HG03139 (cell line): Measurements from ENCODE around the gene TBC1D30.
A peak's percentile ranks its signal among the peaks of the same experiment; 100 is the strongest.
"Not testable (repeated sequence)": the region's sequence is repeated elsewhere in the genome, so short reads cannot be mapped to it uniquely, and the experiment has no call there.

Experiments
- ATAC-seq: cut with Tn5 transposase; IDR thresholded peaks from one replicate; pipeline ENCODE4 v1.9.1; 2021; ENCODE audit not compliant: unreplicated experiment

Gene TBC1D30

DNA sequence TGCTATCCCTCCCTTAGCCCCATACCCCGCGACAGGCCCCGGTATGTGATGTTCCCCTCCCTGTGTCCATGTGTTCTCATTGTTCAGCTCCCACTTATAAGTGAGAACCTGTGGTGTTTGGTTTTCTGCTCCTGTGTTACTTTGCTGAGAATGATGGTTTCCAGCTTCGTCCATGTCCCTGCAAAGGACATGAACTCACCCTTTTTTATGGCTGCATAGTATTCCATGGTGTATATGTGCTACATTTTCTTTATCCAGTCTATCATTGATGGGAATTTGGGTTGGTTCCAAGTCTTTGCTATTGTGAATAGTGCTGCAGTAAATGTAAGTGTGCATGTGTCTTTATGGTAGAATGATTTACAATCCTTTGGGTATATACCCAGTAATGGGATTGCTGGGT is 24.0 kb downstream of the TBC1D30 start:
- ATAC-seq = not testable (repeated sequence)

- ATAC-seq = no peak
These were observed 34.6 kb downstream of the TBC1D30 start for GRCh38 chr12:64858882-64859605.

DNA sequence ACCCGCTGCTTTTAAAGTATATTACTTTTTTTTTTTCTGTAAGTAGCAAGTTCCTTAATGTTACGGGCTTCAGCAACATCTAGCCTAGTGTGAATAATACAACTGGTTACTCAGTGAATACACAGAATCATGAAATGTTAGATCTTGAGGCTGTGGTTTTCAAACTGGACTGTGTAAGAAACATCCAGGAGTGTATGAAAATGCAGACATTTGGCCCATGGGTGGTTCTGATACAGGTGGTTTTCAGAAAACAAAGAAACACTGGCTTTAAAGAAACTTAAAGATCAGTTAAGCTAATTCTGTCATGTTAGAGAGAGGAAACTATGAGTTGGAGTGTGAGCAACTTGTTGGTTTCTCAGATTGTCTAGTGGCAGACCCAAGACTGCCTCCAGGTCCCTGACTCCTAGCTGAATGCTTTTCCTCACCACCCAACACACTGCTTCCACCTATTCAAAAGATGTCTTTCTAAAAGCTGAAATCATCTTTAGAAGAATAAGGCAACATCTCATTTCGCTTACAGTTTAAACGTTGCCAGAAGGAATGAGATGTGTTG is 36.1 kb downstream of the TBC1D30 start:
- no peak for ATAC-seq

DNA sequence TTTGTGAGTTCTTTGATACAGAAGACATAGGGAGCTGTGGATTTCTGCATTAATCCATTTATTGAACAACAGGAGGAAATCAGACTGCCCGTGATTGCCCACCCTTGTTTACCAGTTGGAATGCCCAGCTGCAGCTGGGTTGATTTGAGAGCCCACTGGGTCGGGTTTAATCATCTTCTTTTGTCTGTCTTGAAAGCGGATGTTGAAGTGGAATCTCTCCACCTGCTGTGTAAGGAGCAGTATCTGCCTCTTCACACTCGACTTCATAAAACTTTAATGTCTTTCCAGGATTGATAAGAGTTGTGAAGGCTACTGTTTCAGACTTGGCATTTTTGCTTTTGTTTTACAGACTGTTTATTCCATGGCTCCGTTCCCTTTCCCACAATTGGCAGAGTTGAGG is 39.9 kb downstream of the TBC1D30 start:
- ATAC-seq = no peak

GRCh38 chr12:64875186-64875585 is 50.7 kb downstream of the TBC1D30 start:
- no peak for ATAC-seq

DNA sequence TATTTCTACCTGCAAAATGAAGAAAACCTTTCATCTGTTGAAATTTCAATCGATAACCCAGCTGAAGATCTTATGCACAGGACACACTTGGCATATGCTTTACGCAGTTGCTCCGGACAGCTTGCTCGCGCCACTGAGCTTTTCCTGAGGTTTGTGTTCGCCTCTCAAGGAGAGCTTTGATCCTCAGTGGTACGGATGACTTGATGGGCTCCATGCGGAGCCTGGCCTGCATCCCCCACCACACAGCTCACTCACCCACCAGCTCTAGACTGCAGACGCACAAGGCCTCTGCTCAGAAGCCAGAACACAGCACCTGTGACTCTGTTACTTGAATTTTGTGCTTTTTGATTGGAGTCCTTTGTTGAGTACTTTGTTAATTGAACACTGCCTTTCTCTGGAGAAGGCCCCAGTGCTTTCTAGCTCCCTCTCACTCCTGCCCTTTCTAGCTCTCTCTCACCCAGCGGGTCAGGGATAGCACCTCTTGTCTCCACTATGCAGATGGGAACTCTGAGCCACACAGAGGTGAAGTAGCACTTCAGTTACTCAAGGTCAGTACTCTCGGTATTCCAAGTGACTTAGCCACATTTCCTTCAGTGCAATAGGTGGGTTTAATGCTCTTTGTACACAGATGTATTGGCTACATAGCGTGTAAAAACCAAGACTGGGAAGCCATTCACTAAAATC is 52.1 kb downstream of the TBC1D30 start:
- ATAC-seq = no peak

- peak; percentile 54 for ATAC-seq
These were observed 53.0 kb downstream of the TBC1D30 start for GRCh38 chr12:64877363-64878004.

DNA sequence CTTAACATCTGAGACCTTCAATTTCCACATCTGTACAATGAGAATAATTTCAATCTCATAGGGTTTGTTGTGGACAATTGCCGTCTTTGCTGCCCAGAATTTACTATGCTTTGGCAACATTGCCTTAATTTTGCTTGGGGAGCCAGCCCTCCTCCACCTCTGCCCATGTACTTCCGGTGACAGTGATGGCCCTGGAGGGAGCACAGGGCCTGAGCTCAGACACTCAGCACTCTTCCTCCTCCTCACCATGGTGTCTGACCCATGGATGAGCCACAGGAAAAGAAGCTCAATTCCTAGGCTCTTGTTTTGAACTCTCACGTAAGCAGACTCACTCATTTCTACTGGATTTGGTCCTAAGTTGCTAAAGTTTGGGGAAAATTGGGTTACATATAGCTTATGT is 58.2 kb downstream of the TBC1D30 start:
- ATAC-seq = no peak

DNA sequence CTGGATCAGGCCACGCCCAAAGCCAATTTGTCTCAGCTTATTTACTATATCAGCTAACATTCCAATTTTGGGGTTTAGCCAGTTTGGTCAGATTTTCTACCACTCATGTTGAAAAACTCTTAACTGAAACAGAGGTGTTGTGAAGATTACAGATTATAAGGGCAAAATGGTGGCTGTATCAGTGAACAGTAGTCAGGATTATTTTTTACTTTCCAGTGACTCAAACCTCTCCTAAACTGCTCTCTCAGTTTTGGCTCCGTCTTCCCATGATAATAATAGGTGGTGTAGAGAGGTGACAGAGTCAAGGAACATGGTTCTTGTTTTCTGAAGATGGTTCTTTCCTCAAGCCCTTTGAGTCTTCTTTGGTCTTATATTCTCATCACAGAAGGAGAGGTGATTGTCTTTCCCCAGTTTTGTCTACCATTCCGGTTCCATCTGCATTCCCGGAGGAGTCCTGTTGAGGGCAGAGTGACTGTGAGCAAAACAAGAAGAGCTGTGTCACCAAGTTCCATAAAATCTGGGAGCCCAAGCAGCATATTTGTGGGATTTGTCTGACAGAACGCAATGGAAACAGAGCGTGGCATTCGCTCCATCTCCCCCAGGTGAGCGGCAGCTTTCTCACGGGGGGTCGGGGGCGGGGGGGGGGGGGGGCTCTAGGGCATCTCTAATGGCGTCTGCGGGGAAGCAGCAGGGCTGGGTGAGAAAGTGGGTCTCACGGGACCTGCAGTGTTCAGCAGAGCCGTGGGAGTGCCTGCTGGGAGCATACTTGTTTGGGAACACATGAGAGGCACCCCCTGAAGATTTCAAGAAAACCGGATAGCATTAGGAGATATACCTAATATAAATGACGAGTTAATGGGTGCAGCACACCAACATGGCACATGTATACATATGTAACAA is 59.1 kb downstream of the TBC1D30 start:
- ATAC-seq = no peak

GRCh38 chr12:64884164-64884542 is 59.7 kb downstream of the TBC1D30 start:
- no peak for ATAC-seq

DNA sequence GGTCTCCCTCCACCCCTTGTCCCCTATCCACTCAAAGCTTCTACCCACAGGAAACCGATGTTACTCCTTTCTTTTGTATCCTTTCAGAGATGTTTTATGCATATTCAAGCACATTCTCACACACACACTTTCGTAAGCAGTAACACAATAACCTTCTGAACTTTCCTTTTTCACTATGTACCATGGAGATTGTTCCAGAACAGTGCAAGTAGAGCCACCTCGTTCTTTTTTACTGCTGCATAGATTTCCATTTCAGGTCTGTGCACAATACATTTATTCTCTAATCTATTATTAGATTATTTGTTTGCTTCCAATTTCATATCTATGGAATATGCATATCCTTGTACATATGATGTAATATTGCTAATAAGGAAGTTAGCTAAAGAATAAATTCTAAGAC is 60.3 kb downstream of the TBC1D30 start:
- no peak for ATAC-seq

- ATAC-seq = no peak
These were observed 65.2 kb downstream of the TBC1D30 start for GRCh38 chr12:64889434-64890216.

GRCh38 chr12:64890873-64891468 is 66.5 kb downstream of the TBC1D30 start:
- ATAC-seq = peak; percentile 70

GRCh38 chr12:64891629-64892028 is 67.2 kb downstream of the TBC1D30 start:
- no peak for ATAC-seq

GRCh38 chr12:64892561-64892960 is 68.1 kb downstream of the TBC1D30 start:
- no peak for ATAC-seq

GRCh38 chr12:64893961-64894360 is 69.5 kb downstream of the TBC1D30 start:
- ATAC-seq = no peak

DNA sequence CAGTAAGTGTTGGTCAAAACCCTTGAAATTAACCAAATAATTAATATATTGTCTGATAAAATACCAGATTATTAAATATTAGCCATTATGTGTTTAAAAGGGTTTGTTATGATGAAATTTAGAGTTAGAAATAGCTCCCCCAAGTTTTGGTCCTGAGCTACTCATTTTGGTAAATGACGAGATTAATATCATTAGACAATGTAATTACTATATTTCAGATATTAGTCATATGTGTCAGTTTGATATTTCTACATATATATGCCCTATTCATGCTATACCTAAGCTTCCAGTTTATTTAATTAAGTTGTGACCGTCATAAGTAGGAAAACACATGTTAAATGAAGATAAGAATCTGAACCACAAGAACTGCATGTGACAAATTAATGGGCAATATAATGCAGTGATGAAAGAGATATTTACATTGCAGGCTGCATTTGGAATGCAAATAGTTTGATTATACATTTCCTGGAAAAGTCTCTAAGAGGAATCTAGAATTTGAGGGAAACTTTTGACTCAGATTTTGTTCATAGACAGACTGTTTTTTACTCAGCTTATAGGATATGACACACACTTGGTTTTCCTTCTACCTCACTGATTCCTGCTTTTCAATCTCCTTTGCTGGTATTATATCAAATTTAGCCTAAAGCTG is 70.5 kb downstream of the TBC1D30 start:
- ATAC-seq = no peak

GRCh38 chr12:64895526-64895925 is 71.1 kb downstream of the TBC1D30 start:
- no peak for ATAC-seq

DNA sequence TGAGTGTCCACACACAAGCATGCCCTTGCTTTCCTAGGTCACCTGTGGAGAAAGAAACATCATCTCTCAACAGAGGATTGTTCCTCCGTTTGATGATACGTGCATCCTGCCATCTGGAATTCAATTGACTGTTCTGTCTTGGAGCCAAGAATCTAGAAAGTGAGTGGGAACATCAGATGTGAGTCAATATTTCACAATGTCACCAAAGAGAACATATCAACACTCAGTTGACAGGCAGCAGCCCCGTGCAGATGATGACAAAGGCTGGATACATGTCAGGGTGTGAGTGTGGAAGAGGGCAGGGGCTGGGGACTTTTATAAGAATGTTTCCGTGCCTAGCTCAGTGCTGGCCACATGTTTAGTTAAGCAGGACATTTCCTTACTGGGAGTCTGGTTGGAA is 76.1 kb downstream of the TBC1D30 start:
- ATAC-seq = no peak
